ENCODE results near the gene SPRED2.

SPRED2 gene

GRCh38 chr2:65442420-65443020 lies 10.1 kb upstream of the SPRED2 start:
- no peak for DNase-seq (ENCODE audit: low spot score)

GRCh38 chr2:65438137-65438899 lies 5.9 kb upstream of the SPRED2 start:
- DNase-seq (ENCODE audit: low spot score): no peak

DNA sequence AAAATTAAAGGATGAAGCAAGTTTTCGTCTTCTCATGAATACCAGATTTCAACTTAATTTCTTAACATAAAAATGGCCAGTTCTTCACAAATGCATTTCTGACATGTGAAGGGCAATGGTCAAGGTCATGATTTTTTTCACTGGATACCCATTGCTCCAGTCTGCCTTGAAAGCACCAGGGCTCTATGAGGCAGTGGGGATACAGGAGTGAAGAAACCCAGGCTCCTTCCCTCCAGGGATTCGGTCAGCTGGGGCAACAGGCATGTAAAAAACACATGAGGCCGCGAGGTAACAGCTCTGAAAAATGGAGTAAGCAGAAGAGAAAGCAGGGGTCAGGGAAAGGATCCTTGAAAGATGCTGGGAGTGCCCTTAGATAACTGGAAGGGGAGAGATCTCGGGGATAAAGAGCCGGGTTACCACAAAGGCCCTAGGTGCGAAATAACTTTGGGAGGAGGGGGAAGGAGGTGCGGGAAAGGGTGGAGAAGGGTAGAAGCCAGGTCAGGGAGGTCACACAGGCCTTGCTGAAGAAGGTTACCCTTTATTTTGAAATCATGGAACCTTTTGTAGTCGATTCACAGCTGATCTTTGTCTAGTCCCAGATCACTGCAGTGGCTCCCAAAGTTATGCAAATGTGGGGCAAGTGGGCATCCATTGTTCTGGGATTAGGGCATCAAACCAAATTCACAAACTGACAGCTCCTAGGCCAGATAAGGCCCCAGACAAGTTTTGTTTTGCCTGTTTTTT lies 5.2 kb upstream of the SPRED2 start:
- no peak for DNase-seq (ENCODE audit: low spot score)

DNA sequence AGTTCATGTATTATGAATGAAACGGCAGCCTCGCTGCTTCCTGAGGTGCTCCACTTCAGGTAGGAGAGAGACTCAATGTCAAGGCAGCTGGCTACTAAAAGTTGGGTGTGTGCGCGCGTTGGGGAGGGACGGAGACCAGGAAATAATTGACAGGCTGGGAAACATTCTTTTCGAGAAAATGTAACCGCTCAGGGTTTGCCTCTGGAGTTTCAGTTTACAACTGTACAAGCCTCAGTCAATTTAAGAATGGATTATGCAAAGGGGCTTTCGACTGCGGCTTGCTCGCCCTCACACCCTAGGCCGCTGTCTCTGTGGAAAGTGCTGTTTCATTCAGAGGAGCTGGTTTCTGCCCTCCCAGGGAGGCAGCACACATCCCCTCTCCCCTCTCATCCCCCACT lies 4.4 kb upstream of the SPRED2 start:
- no peak for DNase-seq (ENCODE audit: low spot score)

DNA sequence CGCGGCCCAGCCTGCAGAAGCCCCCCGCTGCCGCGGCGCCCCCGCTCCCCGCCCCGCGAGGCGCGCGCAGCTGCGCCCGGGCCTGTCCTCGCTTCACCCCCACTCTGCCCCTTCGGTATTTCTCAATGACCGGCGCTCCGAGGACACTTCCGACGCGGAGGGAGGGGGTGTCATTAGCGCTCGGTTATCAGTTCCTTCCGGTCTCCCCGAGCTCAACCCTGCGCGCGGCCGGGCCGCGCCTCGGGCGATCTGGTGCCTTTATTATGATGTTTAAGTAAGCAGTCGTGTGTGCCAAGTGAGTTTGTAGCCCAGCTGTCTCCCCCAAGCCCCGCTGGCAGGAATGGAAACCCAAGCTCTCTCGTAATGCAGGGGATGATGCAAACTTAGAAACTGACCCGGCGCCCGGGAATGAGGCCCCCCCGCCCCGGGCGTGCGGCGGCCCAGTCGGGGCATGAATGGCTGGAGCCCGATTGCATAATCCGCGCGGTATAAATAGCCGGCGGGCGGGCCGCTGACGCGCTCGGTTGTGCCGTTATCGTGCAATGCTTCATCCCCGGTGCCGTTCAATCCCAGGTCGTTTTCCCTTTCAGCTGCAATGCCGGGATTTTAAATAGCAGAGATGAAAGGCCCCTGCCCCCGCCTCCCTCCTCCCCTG lies 3.9 kb upstream of the SPRED2 start:
- DNase-seq (ENCODE audit: low spot score): peak; percentile 91

GRCh38 chr2:65435625-65436168 lies 3.3 kb upstream of the SPRED2 start:
- peak; percentile 96 for DNase-seq (ENCODE audit: low spot score)

DNA sequence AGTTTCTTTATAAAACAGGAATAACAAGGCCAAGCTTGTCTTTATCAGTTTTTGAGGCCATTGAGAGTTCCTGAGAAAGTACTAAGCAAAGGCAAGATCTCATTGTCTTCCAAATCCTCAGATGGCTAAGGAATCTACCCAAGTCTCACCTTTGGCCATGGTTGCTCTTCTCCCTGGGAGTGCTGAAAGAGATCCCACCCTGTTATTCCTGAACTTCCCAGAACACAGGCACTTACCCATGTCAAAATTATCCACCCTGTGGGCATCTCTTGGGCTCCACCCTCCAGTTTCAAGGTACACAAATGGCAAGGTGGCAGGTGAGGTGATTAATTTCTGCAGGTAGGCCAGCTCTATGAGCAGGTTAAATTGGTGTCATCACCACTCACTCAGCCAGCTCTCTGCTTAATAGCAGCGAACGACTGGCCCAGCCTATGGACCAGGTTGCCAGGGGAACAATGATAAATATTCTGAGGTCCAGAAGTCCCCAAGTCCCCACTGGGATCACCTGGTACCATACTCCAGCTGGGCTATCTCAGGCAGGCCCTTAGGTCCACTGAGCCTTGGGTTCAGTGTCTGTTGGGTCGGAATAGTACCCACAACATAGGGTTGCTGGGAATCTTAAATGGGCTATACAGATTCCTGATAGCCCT lies 2.3 kb upstream of the SPRED2 start:
- DNase-seq (ENCODE audit: low spot score): no peak

DNA sequence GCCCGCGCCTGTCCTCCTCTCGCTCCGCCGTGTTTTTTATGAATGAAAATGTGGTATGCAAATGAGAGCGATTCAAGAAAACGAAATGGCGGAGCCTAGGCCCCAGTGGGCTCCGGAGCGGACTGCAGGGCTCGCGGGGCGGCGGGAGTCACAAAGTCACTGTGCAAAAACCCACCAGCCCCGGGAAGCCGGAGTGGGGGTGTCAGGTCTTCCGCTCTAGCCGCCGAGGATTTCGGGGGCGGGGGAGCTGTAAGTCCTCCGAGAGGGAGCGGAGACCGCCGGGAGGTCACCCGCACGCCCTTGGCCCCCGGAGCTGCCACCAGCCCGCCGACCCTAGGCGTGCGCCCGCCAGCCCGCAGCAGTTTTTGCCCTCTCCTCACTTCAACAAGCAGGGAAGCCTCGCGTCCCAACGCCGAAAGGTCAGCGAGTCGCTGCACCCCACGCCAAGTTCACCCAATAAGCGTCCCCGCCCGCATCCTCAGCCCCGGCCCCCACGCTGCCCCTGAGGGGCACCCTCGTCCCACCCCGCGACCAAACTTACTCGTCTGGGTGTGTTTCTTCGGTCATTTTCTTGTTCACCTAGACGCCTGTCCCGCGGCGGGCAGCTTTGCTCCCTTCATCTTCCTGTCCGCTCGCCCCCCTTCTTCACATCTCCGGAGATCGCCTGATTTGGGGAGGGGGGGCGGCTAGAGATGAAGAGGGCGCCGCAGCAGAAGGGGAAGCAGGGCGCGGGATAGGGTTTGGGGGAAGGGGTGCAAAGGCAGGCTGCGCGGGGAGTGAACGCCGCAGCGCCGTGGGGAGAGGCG lies 775 bp downstream of the SPRED2 start:
- DNase-seq (ENCODE audit: low spot score): peak; percentile 72

GRCh38 chr2:65430603-65431420 lies 1.6 kb downstream of the SPRED2 start:
- DNase-seq (ENCODE audit: low spot score): no peak

DNA sequence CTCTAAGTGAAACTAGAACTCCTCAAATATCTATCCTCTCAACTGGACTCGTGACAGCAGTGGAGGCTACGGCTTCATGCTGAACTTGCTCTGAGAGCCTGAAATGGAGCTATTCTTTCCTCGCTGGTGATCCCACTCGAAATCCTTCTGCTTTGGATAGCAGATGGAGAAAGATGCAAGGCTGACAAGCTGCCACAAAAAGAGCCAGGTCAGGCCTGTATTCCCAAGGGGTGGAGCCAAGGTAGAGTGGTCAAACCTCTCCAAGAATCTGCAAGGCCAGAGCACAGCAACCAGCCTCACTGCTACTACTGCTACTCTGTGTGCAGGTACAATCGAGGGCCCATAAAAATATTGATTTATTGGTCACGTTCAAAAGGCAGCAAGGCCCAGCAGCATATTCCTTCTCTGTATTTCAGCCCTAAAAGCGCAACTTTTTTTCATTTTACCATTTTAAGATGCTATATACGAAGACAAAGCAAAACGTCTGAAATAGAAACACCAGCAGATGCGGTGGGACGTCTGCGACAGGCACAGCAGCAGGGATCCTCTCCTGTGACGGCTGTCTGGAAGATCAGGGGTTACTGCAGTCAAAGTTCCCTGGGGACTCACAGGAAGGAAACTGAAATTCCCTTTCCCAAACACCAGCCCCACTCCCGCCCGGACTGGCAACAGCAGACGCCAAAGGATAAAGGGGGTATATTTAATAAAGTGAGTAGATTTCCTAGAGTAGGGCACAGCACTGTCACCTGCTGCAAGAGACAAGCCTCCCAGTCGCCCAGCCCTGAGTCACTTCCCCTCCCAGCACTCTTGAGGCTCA lies 2.4 kb downstream of the SPRED2 start:
- no peak for DNase-seq (ENCODE audit: low spot score)

DNA sequence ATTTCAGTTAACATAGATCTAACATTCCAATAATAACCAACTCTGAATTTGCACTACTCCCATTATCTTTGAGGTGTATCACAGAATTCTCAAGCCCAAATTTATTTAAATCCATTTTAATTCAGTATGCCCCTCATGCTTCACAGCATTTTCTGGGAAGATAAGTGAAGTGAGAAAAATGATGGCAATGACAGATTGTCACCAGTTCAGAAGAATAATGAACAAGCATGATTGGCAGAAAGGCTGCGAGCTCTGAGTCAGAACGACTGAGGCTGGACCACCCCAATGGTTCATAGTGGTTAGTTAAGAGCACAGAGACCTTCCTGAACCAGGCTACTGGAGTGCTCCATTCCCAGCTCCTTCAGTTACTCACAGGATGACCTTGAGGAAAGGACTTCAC lies 4.9 kb downstream of the SPRED2 start:
- DNase-seq (ENCODE audit: low spot score): no peak

GRCh38 chr2:65425276-65425675 lies 7.1 kb downstream of the SPRED2 start:
- DNase-seq (ENCODE audit: low spot score): no peak

DNA sequence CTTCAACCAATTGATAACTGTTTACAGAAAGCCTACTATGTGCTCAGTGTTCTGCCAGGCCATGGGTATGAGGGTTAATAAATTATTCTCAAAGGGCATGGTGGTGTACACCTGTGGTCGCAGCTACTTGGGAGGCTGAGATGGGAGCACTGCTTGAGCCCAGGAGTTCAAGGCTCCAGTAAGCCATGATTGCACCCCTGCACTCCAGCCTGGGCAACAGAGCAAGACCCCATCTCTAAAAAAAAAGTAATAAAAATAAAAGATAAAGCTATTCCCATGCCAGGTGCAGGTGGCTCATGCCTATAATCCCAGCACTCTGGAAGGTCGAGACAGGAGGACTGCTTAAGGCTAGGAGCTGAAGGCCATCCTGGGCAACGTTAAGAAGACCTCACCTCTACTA lies 8.0 kb downstream of the SPRED2 start:
- no peak for DNase-seq (ENCODE audit: low spot score)

- no peak for DNase-seq (ENCODE audit: low spot score)
Observed at GRCh38 chr2:65421432-65421748, 11.0 kb downstream of the SPRED2 start.

DNA sequence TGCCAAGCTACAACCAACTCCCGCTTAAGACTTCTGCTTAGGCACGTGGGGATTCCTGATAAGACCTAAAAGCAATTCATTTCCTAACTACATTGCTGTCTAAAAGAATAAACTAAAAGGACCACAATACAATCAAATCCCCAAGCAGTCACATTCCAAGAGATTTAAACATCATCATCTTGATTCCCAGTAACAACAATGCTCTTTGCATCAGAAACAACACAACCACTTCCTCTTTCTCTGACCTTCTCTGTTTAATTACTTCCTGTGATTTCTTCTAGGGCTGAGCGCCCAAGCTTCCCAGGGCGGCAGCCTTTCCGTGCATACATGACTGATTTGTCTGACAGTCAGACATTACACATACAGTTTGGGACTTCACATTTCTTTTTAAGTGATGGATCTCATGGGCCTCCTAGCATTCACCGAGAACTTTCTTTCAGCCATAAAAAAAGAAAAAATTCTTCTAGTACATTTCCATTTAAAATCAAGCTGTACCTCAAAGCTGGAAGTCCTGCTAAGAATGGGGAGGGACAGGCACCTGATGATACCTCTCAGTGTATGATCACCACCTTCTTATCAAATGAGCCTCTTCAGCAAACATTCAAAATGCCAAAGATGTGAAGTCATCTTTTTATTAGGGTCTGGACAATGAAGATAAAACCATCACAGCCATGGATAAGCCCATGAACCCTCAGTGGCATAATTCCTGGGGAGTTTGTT lies 11.5 kb downstream of the SPRED2 start:
- DNase-seq (ENCODE audit: low spot score): no peak

DNA sequence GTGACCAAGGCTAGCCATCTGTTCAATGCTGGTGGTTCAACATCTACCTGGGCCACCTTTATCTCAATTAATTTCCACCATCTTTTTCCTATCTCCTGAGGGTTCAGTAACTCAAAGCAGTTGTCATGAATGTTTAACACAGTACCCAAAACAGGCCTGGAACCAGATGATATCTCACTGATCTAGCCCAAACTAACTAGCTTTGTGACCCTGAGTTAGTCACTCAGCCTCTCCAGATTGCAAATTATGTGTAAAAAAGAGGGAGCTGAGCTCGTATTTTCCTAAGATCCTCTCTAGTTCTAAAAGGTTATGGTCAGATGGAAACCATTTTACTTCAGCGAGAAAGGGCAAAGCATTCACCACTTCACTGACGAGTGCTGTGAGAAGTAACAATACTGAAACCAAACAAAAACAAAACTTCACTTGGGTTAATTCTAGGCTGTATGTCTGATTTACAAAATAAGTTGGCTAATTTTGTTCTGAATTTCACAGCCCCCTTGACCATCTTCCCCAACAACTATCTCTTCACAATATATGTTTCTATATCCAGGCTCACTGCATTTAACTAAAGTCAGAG lies 14.8 kb downstream of the SPRED2 start:
- no peak for DNase-seq (ENCODE audit: low spot score)

DNA sequence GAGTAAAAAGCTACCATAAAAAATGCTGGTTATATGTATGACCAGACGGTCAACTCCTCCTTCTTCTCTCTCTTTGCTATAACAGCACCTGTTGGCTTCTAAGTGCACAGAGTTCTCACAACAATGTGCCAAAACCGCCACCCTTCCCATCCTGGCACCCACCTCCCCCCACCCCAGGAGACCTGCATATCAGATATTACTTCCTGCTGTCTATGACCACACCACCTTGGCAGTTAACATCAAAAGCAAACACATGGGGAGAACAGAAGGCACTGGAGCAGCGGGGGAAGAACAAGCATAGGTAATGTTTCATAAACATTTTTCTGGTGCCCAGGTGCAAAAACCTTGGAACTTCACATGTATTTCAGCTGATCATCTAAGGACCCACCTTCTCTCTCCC lies 15.5 kb downstream of the SPRED2 start:
- peak; percentile 28 for DNase-seq (ENCODE audit: low spot score)

DNA sequence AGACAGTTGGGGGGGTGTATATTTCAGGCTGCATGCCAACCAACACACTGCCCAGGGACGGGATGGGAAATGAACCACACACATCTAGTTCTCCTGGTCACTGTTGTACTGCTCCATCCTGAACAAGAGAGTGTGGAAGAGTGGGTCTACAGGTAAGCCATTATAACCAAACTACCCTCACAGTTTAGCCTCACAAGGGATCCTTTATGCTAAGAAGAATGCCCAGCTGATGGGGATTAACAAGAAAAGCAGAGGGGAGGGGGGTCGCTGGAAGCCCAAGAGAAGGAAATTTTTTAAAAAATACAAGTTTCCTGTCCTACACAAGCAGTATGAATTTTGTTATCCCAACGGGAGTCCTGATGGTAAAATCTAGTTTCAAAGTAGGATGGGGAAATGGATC lies 16.1 kb downstream of the SPRED2 start:
- no peak for DNase-seq (ENCODE audit: low spot score)

Data from left forelimb (tissue), 1 donor.